Stimulated activated CD8-positive, alpha-beta memory T cell treated with anti-CD3 and anti-CD28 coated beads, Interleukin-4, amount 100 ng/mL, for 1 hour (primary cell): Measurements from ENCODE around the gene CLSTN1.
"Not testable (repeated sequence)": the region's sequence is repeated elsewhere in the genome, so short reads cannot be mapped to it uniquely, and the experiment has no call there.

Experiments
- DNase-seq, 2 donors: peaks; one replicate each; pipeline ENCODE4 v3.0.0-alpha.2; 2020; ENCODE audit warnings: low read depth in 2 of 2, low spot score in 1 of 2

CLSTN1 gene

GRCh38 chr1:9717193-9718005, 106.4 kb downstream of the CLSTN1 start:
- peak; percentile 62 to 77 for DNase-seq

- DNase-seq = no peak
Measured at GRCh38 chr1:9716404-9717192, 107.2 kb downstream of the CLSTN1 start.

- DNase-seq = peak in 1 of 2 donors; percentile 50
Measured at GRCh38 chr1:9715536-9716226, 108.1 kb downstream of the CLSTN1 start.

GRCh38 chr1:9714257-9714718, 109.5 kb downstream of the CLSTN1 start:
- no peak for DNase-seq

- DNase-seq = not testable (repeated sequence)
Measured at GRCh38 chr1:9712767-9713166, 111.0 kb downstream of the CLSTN1 start.

- DNase-seq = no peak
Measured at GRCh38 chr1:9711466-9712020, 112.2 kb downstream of the CLSTN1 start.

- no peak for DNase-seq
Measured at GRCh38 chr1:9710037-9710436, 113.7 kb downstream of the CLSTN1 start.

- no peak for DNase-seq
Measured at GRCh38 chr1:9706178-9706577, 117.6 kb downstream of the CLSTN1 start.

GRCh38 chr1:9705337-9706093, 118.2 kb downstream of the CLSTN1 start:
- DNase-seq = no peak

GRCh38 chr1:9703681-9704080, 120.1 kb downstream of the CLSTN1 start:
- DNase-seq = no peak

- DNase-seq = no peak
Measured at GRCh38 chr1:9703165-9703509, 120.6 kb downstream of the CLSTN1 start.

- no peak for DNase-seq
Measured at GRCh38 chr1:9701665-9702064, 122.1 kb downstream of the CLSTN1 start.

GRCh38 chr1:9700340-9700739, 123.4 kb downstream of the CLSTN1 start:
- no peak for DNase-seq

GRCh38 chr1:9699361-9699760, 124.4 kb downstream of the CLSTN1 start:
- DNase-seq = no peak

GRCh38 chr1:9696793-9697192, 127.0 kb downstream of the CLSTN1 start:
- DNase-seq = no peak

GRCh38 chr1:9691691-9692090, 132.1 kb downstream of the CLSTN1 start:
- DNase-seq = no peak

GRCh38 chr1:9691108-9691445, 132.7 kb downstream of the CLSTN1 start:
- DNase-seq = no peak

GRCh38 chr1:9690440-9691107, 133.2 kb downstream of the CLSTN1 start:
- DNase-seq = no peak

GRCh38 chr1:9689971-9690381, 133.8 kb downstream of the CLSTN1 start:
- no peak for DNase-seq

- DNase-seq = peak; percentile 72 to 76
Measured at GRCh38 chr1:9689011-9689706, 134.6 kb downstream of the CLSTN1 start.
